AG04450 (cell line): Measurements from ENCODE around the gene MICAL3. TPM values are rescaled to one million over a fixed set of nuclear protein-coding genes. Genes with fewer than 3 reads are reported as not detected.

ENCODE experiments used
- CTCF ChIA-PET: fragments of 300-600, 350-600 bp; formaldehyde crosslinking; extraction: SDS; loops from one replicate; lab custom pipeline; 2022; ENCODE audit warnings: antibody characterized with exemption, inconsistent platforms; lab: Charles Lee
- POLR2A ChIA-PET: fragments of 350-600 bp; formaldehyde crosslinking; extraction: SDS; loops from one replicate; lab custom pipeline; 2021; ENCODE audit warnings: antibody characterized with exemption, inconsistent platforms; lab: Yijun Ruan, JAX
- DNase-seq: peaks from one replicate; pipeline ENCODE4 v3.0.0-alpha.2; 2011; ENCODE audit warnings: low read depth, low spot score
- H3K27ac ChIP-seq: one replicate; pipeline ENCODE4 v1.5.1; 2012; ENCODE audit warnings: low read depth, low read length, control low read depth
- H3K27me3 ChIP-seq: one replicate; pipeline ENCODE4 v1.6.0; 2012; ENCODE audit warnings: low read length; ENCODE audit not compliant: control insufficient read depth, insufficient read depth
- H3K4me3 ChIP-seq: 2 replicates; pipeline ENCODE4 v1.5.1; 2011; ENCODE audit warnings: mild to moderate bottlenecking, low read depth, low read length, control low read depth
- H3K9me3 ChIP-seq: 2 replicates; pipeline ENCODE4 v1.5.1; 2012; ENCODE audit warnings: low read length; ENCODE audit not compliant: control insufficient read depth, insufficient read depth
- polyA plus RNA-seq: library from polyadenylated mRNA; depleted of rRNA; stranded (reverse); fragments of >200 nt; gene quantifications from 2 replicates; pipeline ENCODE4 v1.2.3, GENCODE V29; 2011
- TF ChIP-seq, protein P1 (sequence below): IDR thresholded peaks from 2 replicates; pipeline ENCODE4 v1.5.1; 2011; ENCODE audit warnings: low read depth, low read length, control low read depth, inconsistent platforms

Gene MICAL3
- polyA plus RNA-seq, 1 experiment, result 17.8 TPM

- DNase-seq, result no peak
- no peak overlapping the region for H3K4me3 ChIP-seq
- CTCF ChIA-PET, result interaction anchor here (0.9 to 3.7 kb wide), 2 partner anchors 41 to 224 kb away, joined by 3 to 24 read pairs; no protein-coding TSS in a partner anchor
- POLR2A ChIA-PET, result no interaction called here
- TF ChIP-seq, protein P1, sequence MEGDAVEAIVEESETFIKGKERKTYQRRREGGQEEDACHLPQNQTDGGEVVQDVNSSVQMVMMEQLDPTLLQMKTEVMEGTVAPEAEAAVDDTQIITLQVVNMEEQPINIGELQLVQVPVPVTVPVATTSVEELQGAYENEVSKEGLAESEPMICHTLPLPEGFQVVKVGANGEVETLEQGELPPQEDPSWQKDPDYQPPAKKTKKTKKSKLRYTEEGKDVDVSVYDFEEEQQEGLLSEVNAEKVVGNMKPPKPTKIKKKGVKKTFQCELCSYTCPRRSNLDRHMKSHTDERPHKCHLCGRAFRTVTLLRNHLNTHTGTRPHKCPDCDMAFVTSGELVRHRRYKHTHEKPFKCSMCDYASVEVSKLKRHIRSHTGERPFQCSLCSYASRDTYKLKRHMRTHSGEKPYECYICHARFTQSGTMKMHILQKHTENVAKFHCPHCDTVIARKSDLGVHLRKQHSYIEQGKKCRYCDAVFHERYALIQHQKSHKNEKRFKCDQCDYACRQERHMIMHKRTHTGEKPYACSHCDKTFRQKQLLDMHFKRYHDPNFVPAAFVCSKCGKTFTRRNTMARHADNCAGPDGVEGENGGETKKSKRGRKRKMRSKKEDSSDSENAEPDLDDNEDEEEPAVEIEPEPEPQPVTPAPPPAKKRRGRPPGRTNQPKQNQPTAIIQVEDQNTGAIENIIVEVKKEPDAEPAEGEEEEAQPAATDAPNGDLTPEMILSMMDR, result no peak
- no peaks in the 10 kb centered on the region for H3K27me3 ChIP-seq
- no peak overlapping the region for H3K27ac ChIP-seq
- H3K9me3 ChIP-seq, result peaks cover 5% of the 10 kb centered on the region; the same call in 1 of the 2 replicates
Observed at GRCh38 chr22:17782621-17783020, 241.7 kb downstream of the MICAL3 start.

DNA sequence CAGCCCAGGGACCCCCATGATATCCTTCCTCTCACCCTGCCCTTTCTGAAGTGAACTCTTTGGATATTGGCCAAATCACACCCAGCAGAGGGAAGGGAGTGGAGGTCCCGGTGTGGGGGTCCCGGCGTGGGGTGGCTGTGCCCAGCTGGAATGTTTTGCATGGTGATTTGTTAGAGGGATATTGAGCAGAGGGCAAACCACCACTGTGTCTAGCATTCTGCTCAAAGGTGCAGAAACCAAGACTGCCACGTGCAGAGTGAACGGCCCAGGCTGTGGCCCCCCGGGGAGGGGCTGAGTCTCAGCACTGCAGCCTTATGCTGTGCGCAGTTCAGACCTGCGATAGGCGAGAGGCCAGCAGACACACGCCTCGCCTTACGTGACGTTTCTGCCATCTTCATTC lies 242.2 kb downstream of the MICAL3 start:
- H3K27ac ChIP-seq, result peak overlapping the region; percentile 81
- H3K27me3 ChIP-seq, result no peaks in the 10 kb centered on the region
- peaks cover 5% of the 10 kb centered on the region; the same call in 1 of the 2 replicates for H3K9me3 ChIP-seq
- CTCF ChIA-PET, result interaction anchor here (1.4 kb wide), 1 partner anchor 17 kb away, joined by 3 read pairs; no protein-coding TSS in a partner anchor
- TF ChIP-seq, protein P1, result no peak
- H3K4me3 ChIP-seq, result no peak overlapping the region
- DNase-seq, result no peak
- POLR2A ChIA-PET, result no interaction called here

GRCh38 chr22:17781319-17782031 lies 242.9 kb downstream of the MICAL3 start:
- CTCF ChIA-PET, result interaction anchor here (1.4 kb wide), 1 partner anchor 16 kb away, joined by 3 read pairs; no protein-coding TSS in a partner anchor
- Histone ChIP-seq H3K27ac (peak overlapping the region; percentile 81), H3K27me3 (no peaks in the 10 kb centered on the region), H3K9me3 (peaks cover 5% of the 10 kb centered on the region; the same call in 1 of the 2 replicates), H3K4me3 (no peak overlapping the region)
- POLR2A ChIA-PET, result no interaction called here
- peak; percentile 72 for DNase-seq
- TF ChIP-seq, protein P1, result no peak

DNA sequence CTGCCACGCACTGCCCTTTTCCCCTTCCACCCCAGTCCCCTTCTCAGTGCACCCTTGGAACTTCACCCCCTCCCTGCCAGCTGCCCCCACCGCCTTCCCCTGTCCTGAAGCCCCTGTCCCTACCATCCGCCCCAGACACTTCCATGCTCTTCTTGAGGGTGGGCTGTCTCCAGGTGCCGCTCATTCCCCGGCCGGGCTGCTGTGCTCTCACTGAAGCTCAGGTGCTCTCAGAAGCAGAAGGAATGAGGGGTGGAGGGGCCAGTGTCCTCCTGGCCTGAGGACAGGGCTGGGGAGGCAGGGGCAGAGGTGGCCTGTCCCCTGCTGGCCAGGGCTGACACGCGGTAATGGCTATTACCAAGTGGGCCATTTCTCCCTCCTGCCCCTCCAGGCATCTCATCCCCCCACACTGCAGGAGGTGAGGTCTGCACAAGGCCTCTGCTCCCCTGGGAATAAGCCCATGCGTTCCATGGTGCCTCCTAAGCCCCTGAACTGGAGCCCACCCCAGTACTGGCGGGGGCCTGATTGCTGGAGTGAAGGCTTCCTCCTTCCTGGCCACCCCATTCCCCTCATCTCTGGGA lies 243.5 kb downstream of the MICAL3 start:
- no peak for DNase-seq
- POLR2A ChIA-PET, result no interaction called here
- TF ChIP-seq, protein P1, result no peak
- H3K27ac ChIP-seq, result peak overlapping the region; percentile 81
- CTCF ChIA-PET, result interaction anchor here (1.4 kb wide), 1 partner anchor 16 kb away, joined by 3 read pairs; no protein-coding TSS in a partner anchor
- H3K4me3 ChIP-seq, result no peak overlapping the region
- peaks cover 5% of the 10 kb centered on the region; the same call in 1 of the 2 replicates for H3K9me3 ChIP-seq
- no peaks in the 10 kb centered on the region for H3K27me3 ChIP-seq
